ENCODE measurements around the gene ANKZF1.
A peak's percentile ranks its signal among the peaks of the same experiment; 100 is the strongest.
"Not testable (repeated sequence)": the region's sequence is repeated elsewhere in the genome, so short reads cannot be mapped to it uniquely, and the experiment has no call there.

ANKZF1 gene

GRCh38 chr2:219254590-219255201 is 25.1 kb downstream of the ANKZF1 start:
- peaks cover 45% of the 10 kb centered on the region for H3K4me1 Mint-ChIP-seq
- H3K36me3 Mint-ChIP-seq, result peaks cover 47% of the 10 kb centered on the region
- peak overlapping the region; percentile 83 for H3K27ac Mint-ChIP-seq
- H3K9me3 Mint-ChIP-seq, result no peaks in the 10 kb centered on the region
- ATAC-seq (peak; percentile 72), DNase-seq (ENCODE audit: low spot score in 2 of 2) (peak; percentile 41 to 81)
- peak overlapping the region; percentile 68 for H3K4me3 Mint-ChIP-seq

GRCh38 chr2:219258942-219259341 is 29.3 kb downstream of the ANKZF1 start:
- not testable (repeated sequence) for H3K36me3 Mint-ChIP-seq; H3K27ac Mint-ChIP-seq; H3K9me3 Mint-ChIP-seq; ATAC-seq; DNase-seq (ENCODE audit: low spot score in 2 of 2); H3K4me3 Mint-ChIP-seq
- H3K4me1 Mint-ChIP-seq, result peaks cover 12% of the 10 kb centered on the region

- DNase-seq (ENCODE audit: low spot score in 2 of 2), result no peak
- H3K27ac Mint-ChIP-seq, result no peak overlapping the region
- no peaks in the 10 kb centered on the region for H3K9me3 Mint-ChIP-seq
- H3K36me3 Mint-ChIP-seq, result no peaks in the 10 kb centered on the region
- peaks cover 4% of the 10 kb centered on the region for H3K4me1 Mint-ChIP-seq
- H3K4me3 Mint-ChIP-seq, result no peak overlapping the region
- ATAC-seq, result no peak
Measured at GRCh38 chr2:219261024-219261855, 31.6 kb downstream of the ANKZF1 start.

- no peak for ATAC-seq
- Mint-ChIP-seq H3K36me3 (no peaks in the 10 kb centered on the region), H3K27ac (peak overlapping the region; percentile 48), H3K9me3 (no peaks in the 10 kb centered on the region), H3K4me3 (no peak overlapping the region), H3K4me1 (no peaks in the 10 kb centered on the region)
- DNase-seq (ENCODE audit: low spot score in 2 of 2), result no peak
Measured at GRCh38 chr2:219266232-219266631, 36.6 kb downstream of the ANKZF1 start.

GRCh38 chr2:219266886-219267285 is 37.3 kb downstream of the ANKZF1 start:
- ATAC-seq (no peak), DNase-seq (ENCODE audit: low spot score in 2 of 2) (no peak)
- no peaks in the 10 kb centered on the region for H3K4me1 Mint-ChIP-seq
- no peaks in the 10 kb centered on the region for H3K9me3 Mint-ChIP-seq
- peak overlapping the region; percentile 48 for H3K27ac Mint-ChIP-seq
- no peak overlapping the region for H3K4me3 Mint-ChIP-seq
- no peaks in the 10 kb centered on the region for H3K36me3 Mint-ChIP-seq

GRCh38 chr2:219268294-219268693 is 38.7 kb downstream of the ANKZF1 start:
- Mint-ChIP-seq H3K36me3 (no peaks in the 10 kb centered on the region), H3K4me3 (no peak overlapping the region), H3K27ac (no peak overlapping the region), H3K4me1 (no peaks in the 10 kb centered on the region), H3K9me3 (no peaks in the 10 kb centered on the region)
- DNase-seq (ENCODE audit: low spot score in 2 of 2) (no peak), ATAC-seq (no peak)

GRCh38 chr2:219269362-219270054 is 39.9 kb downstream of the ANKZF1 start:
- peak overlapping the region; percentile 70 for H3K27ac Mint-ChIP-seq
- no peaks in the 10 kb centered on the region for H3K9me3 Mint-ChIP-seq
- no peak for ATAC-seq
- H3K4me3 Mint-ChIP-seq, result no peak overlapping the region
- no peak for DNase-seq (ENCODE audit: low spot score in 2 of 2)
- H3K36me3 Mint-ChIP-seq, result no peaks in the 10 kb centered on the region
- no peaks in the 10 kb centered on the region for H3K4me1 Mint-ChIP-seq

GRCh38 chr2:219270055-219270372 is 40.4 kb downstream of the ANKZF1 start:
- H3K4me1 Mint-ChIP-seq, result no peaks in the 10 kb centered on the region
- no peaks in the 10 kb centered on the region for H3K9me3 Mint-ChIP-seq
- DNase-seq (ENCODE audit: low spot score in 2 of 2) (no peak), ATAC-seq (no peak)
- H3K36me3 Mint-ChIP-seq, result no peaks in the 10 kb centered on the region
- peak overlapping the region; percentile 70 for H3K27ac Mint-ChIP-seq
- H3K4me3 Mint-ChIP-seq, result no peak overlapping the region

- Mint-ChIP-seq H3K36me3 (no peaks in the 10 kb centered on the region), H3K4me3 (no peak overlapping the region), H3K27ac (no peak overlapping the region), H3K4me1 (no peaks in the 10 kb centered on the region), H3K9me3 (no peaks in the 10 kb centered on the region)
- no peak for ATAC-seq
- no peak for DNase-seq (ENCODE audit: low spot score in 2 of 2)
Measured at GRCh38 chr2:219271021-219271420, 41.4 kb downstream of the ANKZF1 start.

GRCh38 chr2:219272356-219272755 is 42.8 kb downstream of the ANKZF1 start:
- Mint-ChIP-seq H3K27ac (no peak overlapping the region), H3K36me3 (no peaks in the 10 kb centered on the region), H3K4me3 (no peak overlapping the region), H3K4me1 (peaks cover 3% of the 10 kb centered on the region), H3K9me3 (no peaks in the 10 kb centered on the region)
- DNase-seq (ENCODE audit: low spot score in 2 of 2), result no peak
- no peak for ATAC-seq

- Mint-ChIP-seq H3K4me3 (no peak overlapping the region), H3K9me3 (no peaks in the 10 kb centered on the region), H3K36me3 (no peaks in the 10 kb centered on the region), H3K27ac (no peak overlapping the region), H3K4me1 (peaks cover 9% of the 10 kb centered on the region)
- ATAC-seq (no peak), DNase-seq (ENCODE audit: low spot score in 2 of 2) (no peak)
Measured at GRCh38 chr2:219272995-219273394, 43.4 kb downstream of the ANKZF1 start.

- Mint-ChIP-seq H3K36me3 (no peaks in the 10 kb centered on the region), H3K9me3 (no peaks in the 10 kb centered on the region), H3K4me1 (peaks cover 19% of the 10 kb centered on the region), H3K27ac (no peak overlapping the region), H3K4me3 (no peak overlapping the region)
- ATAC-seq, result no peak
- no peak for DNase-seq (ENCODE audit: low spot score in 2 of 2)
Measured at GRCh38 chr2:219273937-219274336, 44.3 kb downstream of the ANKZF1 start.

GRCh38 chr2:219274361-219274921 is 44.8 kb downstream of the ANKZF1 start:
- no peak overlapping the region for H3K27ac Mint-ChIP-seq
- H3K9me3 Mint-ChIP-seq, result no peaks in the 10 kb centered on the region
- H3K36me3 Mint-ChIP-seq, result peaks cover 1% of the 10 kb centered on the region
- ATAC-seq (no peak), DNase-seq (ENCODE audit: low spot score in 2 of 2) (no peak)
- H3K4me1 Mint-ChIP-seq, result peaks cover 20% of the 10 kb centered on the region
- no peak overlapping the region for H3K4me3 Mint-ChIP-seq

GRCh38 chr2:219277703-219278654 is 48.4 kb downstream of the ANKZF1 start:
- no peaks in the 10 kb centered on the region for H3K9me3 Mint-ChIP-seq
- DNase-seq (ENCODE audit: low spot score in 2 of 2) (peak; percentile 69 to 92), ATAC-seq (no peak)
- H3K4me1 Mint-ChIP-seq, result peaks cover 47% of the 10 kb centered on the region
- peaks cover 37% of the 10 kb centered on the region for H3K36me3 Mint-ChIP-seq
- H3K4me3 Mint-ChIP-seq, result peak overlapping the region; percentile 90
- H3K27ac Mint-ChIP-seq, result peak overlapping the region; percentile 97

All from stimulated activated effector memory CD8-positive, alpha-beta T cell treated with anti-CD3 and anti-CD28 coated beads, Interleukin-12 subunit alpha, Interleukin-12 subunit beta, amount 100 ng/mL, for 72 hours (primary cell).